GM12878 (cell line): ENCODE results near the gene CD53. TPM values are rescaled to one million over a fixed set of nuclear protein-coding genes. Genes with fewer than 3 reads are reported as not detected.

Experiments used
- ATAC-seq: fragments of 200-7000 bp; cut with Tn5 transposase; 3 replicates; pipeline ENCODE4 v1.9.1; 2020; ENCODE audit warnings: mild to moderate bottlenecking, moderate library complexity
- BruUV-seq: library from RNA; stranded (reverse); fragments of 400-500 nt; replicated peaks from 2 replicates; lab custom pipeline; 2021; lab: Mats Ljungman, UMichigan
- CTCF ChIA-PET: fragments of 300-600 bp; sonication (Branson Sonifier 250); formaldehyde crosslinking; extraction: SDS; loops from one replicate; lab custom pipeline; 2021; ENCODE audit warnings: inconsistent platforms; lab: Yijun Ruan, JAX
- POLR2A ChIA-PET: fragments of 350-600 bp; formaldehyde crosslinking; extraction: SDS; loops from one replicate; lab custom pipeline; 2021; ENCODE audit warnings: inconsistent platforms; lab: Charles Lee
- RAD21 ChIA-PET: fragments of 300-600 bp; sonication (Branson Sonifier 250); formaldehyde crosslinking; loops from one replicate; lab custom pipeline; 2023; ENCODE audit warnings: antibody characterized with exemption; ENCODE audit not compliant: unreplicated experiment; lab: Charles Lee
- SMC1A ChIA-PET: fragments of 300-600 bp; sonication (Branson Sonifier 250); formaldehyde crosslinking; loops from one replicate; lab custom pipeline; 2023; ENCODE audit not compliant: unreplicated experiment, uncharacterized antibody; lab: Charles Lee
- DNase-seq: peaks from one replicate; pipeline ENCODE4 v3.0.0-alpha.2; 2011; ENCODE audit warnings: low read depth, low spot score
- FAIRE-seq: peaks from 3 replicates; lab custom pipeline; 2011; peaks lifted over from hg19 to GRCh38; lab: Jason Lieb, UNC
- H2AFZ ChIP-seq: 2 replicates; pipeline ENCODE4 v1.6.0; 2011; ENCODE audit warnings: low read depth, low read length, control low read depth; ENCODE audit not compliant: control insufficient read depth
- H3K27ac ChIP-seq: 2 replicates; pipeline ENCODE4 v1.5.1; 2011; ENCODE audit warnings: control low read depth; ENCODE audit not compliant: control insufficient read depth, insufficient read depth
- H3K27me3 ChIP-seq, 2 experiments: replicated peaks in 1 of 2; 2 replicates each; pipeline versions ENCODE4 v1.6.0 to v1.6.1; 2011; ENCODE audit warnings: low read length in 1 of 2; ENCODE audit not compliant: control insufficient read depth in 2 of 2, insufficient read depth in 2 of 2
- H3K36me3 ChIP-seq, 2 experiments: 2 replicates each; pipeline ENCODE4 v1.5.1; 2011; ENCODE audit warnings: low read length in 1 of 2; ENCODE audit not compliant: control insufficient read depth in 2 of 2, insufficient read depth in 2 of 2
- H3K4me1 ChIP-seq: 2 replicates; pipeline ENCODE4 v1.6.1; 2011; ENCODE audit warnings: mild to moderate bottlenecking, low read length, moderate library complexity, mixed read lengths; ENCODE audit not compliant: control insufficient read depth, insufficient read depth
- H3K4me2 ChIP-seq: 2 replicates; pipeline ENCODE4 v1.6.0; 2011; ENCODE audit warnings: control low read depth; ENCODE audit not compliant: control insufficient read depth, insufficient read depth
- H3K4me3 ChIP-seq: fragments of 200-600 bp; sonication (generic); 2 replicates; pipeline ENCODE4 v1.5.1; 2016
- H3K79me2 ChIP-seq: 2 replicates; pipeline ENCODE4 v1.6.0; 2011; ENCODE audit warnings: low read length; ENCODE audit not compliant: control insufficient read depth, insufficient read depth
- H3K9ac ChIP-seq: 2 replicates; pipeline ENCODE4 v1.8.0; 2011; ENCODE audit warnings: low read length, control low read depth, mixed read lengths; ENCODE audit not compliant: control insufficient read depth, insufficient read depth
- H3K9me3 ChIP-seq: replicated peaks from 3 replicates; pipeline ENCODE4 v1.5.1; 2011; ENCODE audit warnings: mild to moderate bottlenecking, low read length; ENCODE audit not compliant: control insufficient read depth, insufficient read depth
- H4K20me1 ChIP-seq: 2 replicates; pipeline ENCODE4 v1.6.0; 2011; ENCODE audit not compliant: control insufficient read depth, insufficient read depth
- FOXM1 ChIP-seq: IDR thresholded peaks from 2 replicates; pipeline ENCODE4 v1.6.1; 2012; ENCODE audit warnings: low read depth, mild to moderate bottlenecking, inconsistent platforms, low read length, moderate library complexity
- IRF5 ChIP-seq: fragments of 450-650 bp; IDR thresholded peaks from 2 replicates; pipeline ENCODE4 v1.6.1; 2017; ENCODE audit warnings: borderline replicate concordance
- SREBF1 ChIP-seq: IDR thresholded peaks from 2 replicates; pipeline ENCODE4 v1.6.1; 2012; ENCODE audit warnings: mild to moderate bottlenecking, low read length
- YBX1 ChIP-seq: fragments of 450-650 bp; IDR thresholded peaks from 2 replicates; pipeline ENCODE4 v1.6.1; 2016; ENCODE audit warnings: antibody characterized with exemption
- ZNF592 ChIP-seq: fragments of 450-650 bp; IDR thresholded peaks from 2 replicates; pipeline ENCODE4 v1.6.1; 2017; ENCODE audit warnings: mild to moderate bottlenecking, moderate library complexity
- WGBS: methylation state at CpG from one replicate; pipeline ENCODE4 v1.1.6; 2016; ENCODE audit warnings: low lambda C conversion rate; ENCODE audit not compliant: insufficient replicate concordance, insufficient coverage; ENCODE audit errors: missing lambda C conversion rate; 5-methylcytosine and 5-hydroxymethylcytosine counted together
- in situ Hi-C: fragments of 300-500 bp; cut with MboI; formaldehyde crosslinking; loops from 9 replicates; pipeline ENCODE4 v1.14.3; 2018; ENCODE audit warnings: mixed read lengths
- intact Hi-C: fragments of 100-400 bp; cut with micrococcal nuclease; formaldehyde crosslinking; loops from one replicate; pipeline ENCODE4 v1.14.2; 2022; ENCODE audit not compliant: unreplicated experiment
- polyA plus RNA-seq, 11 experiments: library from polyadenylated mRNA; depleted of rRNA in 4 of 11; unstranded in 6 of 11; stranded (reverse) in 5 of 11; fragments of >200 nt; fragmentation: Nextera tagmentation in 4 of 11; fragmentation: Illumina TruSeq in 1 of 11; extraction: Ambion mirVana in 4 of 11; extraction: Trizol in 1 of 11; gene quantifications; 1 replicate in 1 of 11; 2 replicates in 10 of 11; pipeline versions ENCODE4 v1.2.1 to v1.2.3, GENCODE V29; 2011 to 2016; ENCODE audit warnings: inconsistent platforms in 2 of 11, missing spikeins in 2 of 11, low read depth in 1 of 11
- total RNA-seq, 4 experiments: library from RNA; depleted of rRNA in 3 of 4; stranded (reverse); fragments of >200 nt in 3 of 4; fragmentation: Illumina TruSeq in 1 of 4; extraction: Trizol in 1 of 4; gene quantifications; 2 replicates each; pipeline versions ENCODE4 v1.2.1 to v1.2.3, GENCODE V29; 2013 to 2021
- TF ChIP-seq, protein P1 (sequence below): fragments of 450-650 bp; formaldehyde crosslinking; IDR thresholded peaks from 2 replicates; pipeline ENCODE4 v1.5.0; 2022; ENCODE audit warnings: mild to moderate bottlenecking, missing genetic modification characterization
- TF ChIP-seq, protein P2 (sequence below): IDR thresholded peaks from 2 replicates; pipeline ENCODE4 v1.6.1; 2012; ENCODE audit warnings: improper control_type of control experiment, low read depth, low read length; ENCODE audit not compliant: insufficient replicate concordance

Gene CD53
- total and polyA plus RNA-seq, 10 of the 15 experiments (the other 5 are each of a cell fraction or from before 2014, with no cell fraction given) = 350 to 1,389 (median 538) TPM

- Histone ChIP-seq H3K36me3 (no peaks in the 10 kb centered on the region), H3K4me2 (no peak overlapping the region), H3K4me3 (no peak overlapping the region), H2AFZ (no peak overlapping the region), H4K20me1 (no peaks in the 10 kb centered on the region), H3K79me2 (no peaks in the 10 kb centered on the region), H3K9ac (no peak overlapping the region), H3K4me1 (no peaks in the 10 kb centered on the region), H3K27me3 (no peaks in the 10 kb centered on the region), H3K9me3 (no peaks in the 10 kb centered on the region), H3K27ac (no peak overlapping the region)
- intact Hi-C loops = no loop called here
- ChIA-PET CTCF (interaction anchor here (1.5 to 4.0 kb wide), 2 partner anchors 21 to 69 kb away, joined by 5 to 16 read pairs; no protein-coding TSS in a partner anchor), POLR2A (no interaction called here), RAD21 (interaction anchor here (1.4 kb wide), 1 partner anchor 21 kb away, joined by 3 read pairs; no protein-coding TSS in a partner anchor), SMC1A (interaction anchor here (0.6 kb wide), 1 partner anchor 54 kb away, joined by 3 read pairs; no protein-coding TSS in a partner anchor)
- DNase-seq (no peak), ATAC-seq (no peak), FAIRE-seq (no peak)
- no TSS peak for BruUV-seq
- TF ChIP-seq, protein P1, sequence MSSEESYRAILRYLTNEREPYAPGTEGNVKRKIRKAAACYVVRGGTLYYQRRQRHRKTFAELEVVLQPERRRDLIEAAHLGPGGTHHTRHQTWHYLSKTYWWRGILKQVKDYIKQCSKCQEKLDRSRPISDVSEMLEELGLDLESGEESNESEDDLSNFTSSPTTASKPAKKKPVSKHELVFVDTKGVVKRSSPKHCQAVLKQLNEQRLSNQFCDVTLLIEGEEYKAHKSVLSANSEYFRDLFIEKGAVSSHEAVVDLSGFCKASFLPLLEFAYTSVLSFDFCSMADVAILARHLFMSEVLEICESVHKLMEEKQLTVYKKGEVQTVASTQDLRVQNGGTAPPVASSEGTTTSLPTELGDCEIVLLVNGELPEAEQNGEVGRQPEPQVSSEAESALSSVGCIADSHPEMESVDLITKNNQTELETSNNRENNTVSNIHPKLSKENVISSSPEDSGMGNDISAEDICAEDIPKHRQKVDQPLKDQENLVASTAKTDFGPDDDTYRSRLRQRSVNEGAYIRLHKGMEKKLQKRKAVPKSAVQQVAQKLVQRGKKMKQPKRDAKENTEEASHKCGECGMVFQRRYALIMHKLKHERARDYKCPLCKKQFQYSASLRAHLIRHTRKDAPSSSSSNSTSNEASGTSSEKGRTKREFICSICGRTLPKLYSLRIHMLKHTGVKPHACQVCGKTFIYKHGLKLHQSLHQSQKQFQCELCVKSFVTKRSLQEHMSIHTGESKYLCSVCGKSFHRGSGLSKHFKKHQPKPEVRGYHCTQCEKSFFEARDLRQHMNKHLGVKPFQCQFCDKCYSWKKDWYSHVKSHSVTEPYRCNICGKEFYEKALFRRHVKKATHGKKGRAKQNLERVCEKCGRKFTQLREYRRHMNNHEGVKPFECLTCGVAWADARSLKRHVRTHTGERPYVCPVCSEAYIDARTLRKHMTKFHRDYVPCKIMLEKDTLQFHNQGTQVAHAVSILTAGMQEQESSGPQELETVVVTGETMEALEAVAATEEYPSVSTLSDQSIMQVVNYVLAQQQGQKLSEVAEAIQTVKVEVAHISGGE (CRISPR knock-in tag) = no peak
- TF ChIP-seq SREBF1 (no peak), FOXM1 (no peak), IRF5 (no peak), YBX1 (no peak), ZNF592 (no peak)
- TF ChIP-seq, protein P2, sequence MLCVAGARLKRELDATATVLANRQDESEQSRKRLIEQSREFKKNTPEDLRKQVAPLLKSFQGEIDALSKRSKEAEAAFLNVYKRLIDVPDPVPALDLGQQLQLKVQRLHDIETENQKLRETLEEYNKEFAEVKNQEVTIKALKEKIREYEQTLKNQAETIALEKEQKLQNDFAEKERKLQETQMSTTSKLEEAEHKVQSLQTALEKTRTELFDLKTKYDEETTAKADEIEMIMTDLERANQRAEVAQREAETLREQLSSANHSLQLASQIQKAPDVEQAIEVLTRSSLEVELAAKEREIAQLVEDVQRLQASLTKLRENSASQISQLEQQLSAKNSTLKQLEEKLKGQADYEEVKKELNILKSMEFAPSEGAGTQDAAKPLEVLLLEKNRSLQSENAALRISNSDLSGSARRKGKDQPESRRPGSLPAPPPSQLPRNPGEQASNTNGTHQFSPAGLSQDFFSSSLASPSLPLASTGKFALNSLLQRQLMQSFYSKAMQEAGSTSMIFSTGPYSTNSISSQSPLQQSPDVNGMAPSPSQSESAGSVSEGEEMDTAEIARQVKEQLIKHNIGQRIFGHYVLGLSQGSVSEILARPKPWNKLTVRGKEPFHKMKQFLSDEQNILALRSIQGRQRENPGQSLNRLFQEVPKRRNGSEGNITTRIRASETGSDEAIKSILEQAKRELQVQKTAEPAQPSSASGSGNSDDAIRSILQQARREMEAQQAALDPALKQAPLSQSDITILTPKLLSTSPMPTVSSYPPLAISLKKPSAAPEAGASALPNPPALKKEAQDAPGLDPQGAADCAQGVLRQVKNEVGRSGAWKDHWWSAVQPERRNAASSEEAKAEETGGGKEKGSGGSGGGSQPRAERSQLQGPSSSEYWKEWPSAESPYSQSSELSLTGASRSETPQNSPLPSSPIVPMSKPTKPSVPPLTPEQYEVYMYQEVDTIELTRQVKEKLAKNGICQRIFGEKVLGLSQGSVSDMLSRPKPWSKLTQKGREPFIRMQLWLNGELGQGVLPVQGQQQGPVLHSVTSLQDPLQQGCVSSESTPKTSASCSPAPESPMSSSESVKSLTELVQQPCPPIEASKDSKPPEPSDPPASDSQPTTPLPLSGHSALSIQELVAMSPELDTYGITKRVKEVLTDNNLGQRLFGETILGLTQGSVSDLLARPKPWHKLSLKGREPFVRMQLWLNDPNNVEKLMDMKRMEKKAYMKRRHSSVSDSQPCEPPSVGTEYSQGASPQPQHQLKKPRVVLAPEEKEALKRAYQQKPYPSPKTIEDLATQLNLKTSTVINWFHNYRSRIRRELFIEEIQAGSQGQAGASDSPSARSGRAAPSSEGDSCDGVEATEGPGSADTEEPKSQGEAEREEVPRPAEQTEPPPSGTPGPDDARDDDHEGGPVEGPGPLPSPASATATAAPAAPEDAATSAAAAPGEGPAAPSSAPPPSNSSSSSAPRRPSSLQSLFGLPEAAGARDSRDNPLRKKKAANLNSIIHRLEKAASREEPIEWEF = no peak
- in situ Hi-C loops = no loop called here
- WGBS = 82% methylated on average over 1 of the region's 1 CpG
Observed at GRCh38 chr1:110850627-110851026, 22.3 kb upstream of the CD53 start.
